Gastroesophageal sphincter (tissue), 4 donors: ENCODE measurements around the gene SYNE1. TPM values are rescaled to one million over a fixed set of nuclear protein-coding genes. Genes with fewer than 3 reads are reported as not detected.

Source experiments
- ATAC-seq: fragments of 150-250 bp; one replicate; pipeline ENCODE4 v1.9.1; 2016; ENCODE audit warnings: mild to moderate bottlenecking, moderate library complexity
- H3K27ac ChIP-seq, 4 donors: fragments of 200-600 bp; sonication (generic) in 3 of 4; 1 replicate in 3 of 4; 2 replicates in 1 of 4; pipeline ENCODE4 v1.5.1; 2016 to 2019
- H3K27me3 ChIP-seq: fragments of 200-600 bp; sonication (generic); one replicate; pipeline ENCODE4 v1.5.1; 2019
- H3K36me3 ChIP-seq, 2 donors: fragments of 200-600 bp; sonication (generic); one replicate each; pipeline ENCODE4 v1.5.1; 2019; ENCODE audit warnings: control low read depth in 1 of 2
- H3K4me1 ChIP-seq, 3 donors: fragments of 200-600 bp; sonication (generic); 1 replicate in 2 of 3; 2 replicates in 1 of 3; pipeline ENCODE4 v1.5.1; 2016 to 2019; ENCODE audit warnings: control low read depth in 2 of 3
- H3K4me3 ChIP-seq, 2 donors: fragments of 200-600 bp; sonication (generic); one replicate each; pipeline ENCODE4 v1.5.1; 2019; ENCODE audit warnings: mild to moderate bottlenecking in 1 of 2, moderate library complexity in 1 of 2
- H3K9me3 ChIP-seq, 3 donors: fragments of 200-600 bp; sonication (generic); one replicate each; pipeline ENCODE4 v1.5.1; 2017 to 2019; ENCODE audit warnings: control low read depth in 2 of 3
- CTCF ChIP-seq, 4 experiments: fragments of 200-600 bp in 2 of 4; fragments of 450-650 bp in 2 of 4; sonication (generic) in 1 of 4; IDR thresholded peaks; one replicate each; pipeline ENCODE4 v1.5.1; 2017 to 2019; ENCODE audit warnings: antibody characterized with exemption in 4 of 4, mild to moderate bottlenecking in 2 of 4, moderate library complexity in 2 of 4
- EP300 ChIP-seq: sonication (generic); formaldehyde crosslinking; IDR thresholded peaks from one replicate; pipeline ENCODE4 v1.6.1; 2017; ENCODE audit warnings: antibody characterized with exemption, mild to moderate bottlenecking
- POLR2A ChIP-seq, 2 donors: fragments of 450-650 bp; IDR thresholded peaks; one replicate each; pipeline ENCODE4 v1.6.1; 2017; ENCODE audit warnings: antibody characterized with exemption in 2 of 2, mild to moderate bottlenecking in 2 of 2, moderate library complexity in 1 of 2
- POLR2AphosphoS5 ChIP-seq: sonication (generic); formaldehyde crosslinking; IDR thresholded peaks from one replicate; pipeline ENCODE4 v1.6.1; 2017; ENCODE audit warnings: antibody characterized with exemption
- WGBS, 2 donors: methylation state at CpG; one replicate each; pipeline ENCODE4 v1.1.5; 2018; ENCODE audit warnings: low coverage in 1 of 2; 5-methylcytosine and 5-hydroxymethylcytosine counted together
- total RNA-seq, 4 donors: library from RNA; depleted of rRNA; stranded (reverse); fragments of >200 nt; gene quantifications; one replicate each; pipeline ENCODE4 v1.1.0, GENCODE V29; 2016

SYNE1 gene
- total RNA-seq, 4 donors from 2014 or later = 160 to 268 (median 215) TPM

DNA sequence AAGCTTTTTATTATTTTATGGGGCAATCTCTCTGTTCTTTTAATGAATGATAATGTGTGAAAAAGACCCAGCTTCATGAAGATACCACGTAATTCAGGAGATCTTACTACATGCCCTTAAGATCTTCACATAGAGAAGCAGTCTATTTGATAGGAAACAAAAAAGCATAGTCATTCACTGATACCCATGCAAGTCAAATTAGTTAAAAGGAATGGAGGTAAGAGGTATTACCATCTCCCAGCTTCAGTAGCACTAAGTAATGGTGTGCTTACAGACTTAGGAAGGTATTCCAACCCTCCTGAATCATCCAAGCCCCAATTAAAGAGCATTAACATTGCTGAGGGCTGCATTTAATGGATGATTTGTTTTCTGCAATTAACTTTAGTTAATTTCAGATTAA is 364.7 kb downstream of the SYNE1 start:
- Histone ChIP-seq H3K9me3 (no peaks in the 10 kb centered on the region), H3K27ac (peak overlapping the region; percentile 62 to 85 (median 80)), H3K4me1 (peaks cover 29 to 59% (median 32%) of the 10 kb centered on the region in 3 donors), H3K27me3 (no peaks in the 10 kb centered on the region), H3K36me3 (peaks cover 0 to 44% of the 10 kb centered on the region in 2 donors), H3K4me3 (no peak overlapping the region)
- 0 to 11% methylated on average over 1 of the region's 1 CpG for WGBS, 2 donors
- TF ChIP-seq CTCF (IDR thresholded peaks at IDR 0.05) (no peak), POLR2AphosphoS5 (no peak), POLR2A (IDR thresholded peaks at IDR 0.05) (no peak), EP300 (no peak)
- no peak for ATAC-seq

DNA sequence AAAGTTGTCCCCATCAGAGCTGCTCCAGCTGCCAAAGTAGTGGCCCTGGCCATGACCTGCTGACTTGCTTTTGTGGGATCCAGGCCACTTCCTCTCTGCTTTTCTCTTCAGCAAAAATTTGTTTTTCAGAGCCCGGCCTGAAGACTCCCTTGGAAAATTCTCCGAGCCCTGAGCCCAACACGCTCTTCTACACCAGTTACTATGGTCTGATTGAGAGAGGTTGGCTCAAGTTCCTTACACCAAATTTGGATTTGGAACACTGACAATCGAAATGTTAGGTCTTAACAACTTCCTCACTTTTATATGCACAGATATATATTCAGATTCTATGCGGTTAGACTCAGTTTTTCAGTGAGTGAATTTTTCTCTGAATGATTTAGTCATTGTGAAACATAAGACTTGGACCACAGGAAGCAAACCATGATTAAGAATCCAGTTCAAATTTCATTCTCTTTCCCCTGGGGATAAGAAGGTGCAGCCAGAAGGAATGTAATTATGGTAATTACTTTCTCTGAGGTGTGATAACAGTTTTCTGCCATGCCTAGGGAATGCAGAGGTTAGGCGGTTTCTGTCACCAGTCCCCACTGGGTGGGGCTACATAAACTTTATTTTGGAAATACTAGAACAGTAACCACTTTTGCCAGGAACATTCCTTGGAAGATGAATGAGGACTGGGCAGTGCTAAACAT is 365.2 kb downstream of the SYNE1 start:
- WGBS, 2 donors = 13 to 21% methylated on average over 6 of the region's 6 CpGs
- H3K27me3 ChIP-seq = no peaks in the 10 kb centered on the region
- TF ChIP-seq POLR2A (IDR thresholded peaks at IDR 0.05) = no peak
- peak in 1 of 4 experiments; percentile 6 for TF ChIP-seq CTCF (IDR thresholded peaks at IDR 0.05)
- TF ChIP-seq POLR2AphosphoS5 = peak; percentile 73
- no peak overlapping the region for H3K4me3 ChIP-seq
- H3K9me3 ChIP-seq = no peaks in the 10 kb centered on the region
- H3K36me3 ChIP-seq = peaks cover 0 to 42% of the 10 kb centered on the region in 2 donors
- peaks cover 29 to 64% (median 32%) of the 10 kb centered on the region in 3 donors for H3K4me1 ChIP-seq
- ATAC-seq = peak; percentile 91
- peak overlapping the region; percentile 62 to 85 (median 80) for H3K27ac ChIP-seq

- H3K4me3 ChIP-seq = no peak overlapping the region
- 89% methylated on average over 1 of the region's 1 CpG; no CpG with 5 or more reads in 1 of the 2 donors for WGBS, 2 donors
- peak overlapping the region; percentile 62 to 85 (median 80) for H3K27ac ChIP-seq
- peaks cover 29 to 79% (median 43%) of the 10 kb centered on the region in 3 donors for H3K4me1 ChIP-seq
- no peak for TF ChIP-seq POLR2A (IDR thresholded peaks at IDR 0.05)
- no peak for TF ChIP-seq CTCF (IDR thresholded peaks at IDR 0.05)
- no peak for TF ChIP-seq EP300
- no peak for TF ChIP-seq POLR2AphosphoS5
- H3K9me3 ChIP-seq = no peaks in the 10 kb centered on the region
- H3K36me3 ChIP-seq = peaks cover 0 to 28% of the 10 kb centered on the region in 2 donors
- H3K27me3 ChIP-seq = no peaks in the 10 kb centered on the region
- ATAC-seq = no peak
These were observed 366.7 kb downstream of the SYNE1 start for GRCh38 chr6:152270301-152270925.

- Histone ChIP-seq H3K27me3 (no peaks in the 10 kb centered on the region), H3K27ac (peak overlapping the region; percentile 18 to 81 (median 50)), H3K4me1 (peaks cover 29 to 74% (median 43%) of the 10 kb centered on the region in 3 donors), H3K36me3 (peaks cover 0 to 26% of the 10 kb centered on the region in 2 donors), H3K9me3 (no peaks in the 10 kb centered on the region), H3K4me3 (no peak overlapping the region)
- TF ChIP-seq EP300 (no peak), POLR2A (IDR thresholded peaks at IDR 0.05) (no peak), CTCF (IDR thresholded peaks at IDR 0.05) (no peak), POLR2AphosphoS5 (no peak)
- WGBS, 2 donors = 63 to 92% methylated on average over 2 of the region's 8 CpGs
- ATAC-seq = no peak
These were observed 368.2 kb downstream of the SYNE1 start for GRCh38 chr6:152268846-152269442.
